Embryonic facial prominence (tissue), 1 donor: ENCODE data around the gene HES2.
"Not testable (repeated sequence)": the region's sequence is repeated elsewhere in the genome, so short reads cannot be mapped to it uniquely, and the experiment has no call there.

Source experiments
- DNase-seq: peaks from one replicate; pipeline ENCODE4 v3.0.0-alpha.2; 2016; ENCODE audit errors: extremely low spot score

The HES2 gene

GRCh38 chr1:6419804-6420453, at the start of gene HES2:
HES2 (minus strand) TSS chr1:6419919; CDS start chr1:6419820, 99 bp downstream.
- no peak for DNase-seq

GRCh38 chr1:6468729-6469461, 49.2 kb upstream of the HES2 start:
- DNase-seq, result no peak

- DNase-seq, result no peak
Measured at GRCh38 chr1:6467744-6468688, 48.3 kb upstream of the HES2 start.

GRCh38 chr1:6467224-6467623, 47.5 kb upstream of the HES2 start:
- no peak for DNase-seq

- DNase-seq, result no peak
Measured at GRCh38 chr1:6466751-6467150, 47.0 kb upstream of the HES2 start.

- DNase-seq, result no peak
Measured at GRCh38 chr1:6466023-6466422, 46.3 kb upstream of the HES2 start, which contains the start of gene TNFRSF25. TNFRSF25 (minus strand) TSS chr1:6466173; CDS start chr1:6466107, 66 bp downstream.

GRCh38 chr1:6465461-6466005, 45.8 kb upstream of the HES2 start:
- no peak for DNase-seq

GRCh38 chr1:6464915-6465314, 45.2 kb upstream of the HES2 start:
- no peak for DNase-seq

- no peak for DNase-seq
Measured at GRCh38 chr1:6464514-6464836, 44.8 kb upstream of the HES2 start.

- no peak for DNase-seq
Measured at GRCh38 chr1:6463120-6463412, 43.3 kb upstream of the HES2 start.

GRCh38 chr1:6462412-6463119, 42.8 kb upstream of the HES2 start:
- no peak for DNase-seq

- DNase-seq, result no peak
Measured at GRCh38 chr1:6461538-6462411, 42.1 kb upstream of the HES2 start.

- DNase-seq, result no peak
Measured at GRCh38 chr1:6461051-6461530, 41.4 kb upstream of the HES2 start.

- DNase-seq, result no peak
Measured at GRCh38 chr1:6460301-6461050, 40.8 kb upstream of the HES2 start.

- no peak for DNase-seq
Measured at GRCh38 chr1:6459850-6460265, 40.1 kb upstream of the HES2 start.

- no peak for DNase-seq
Measured at GRCh38 chr1:6456800-6457466, 37.2 kb upstream of the HES2 start.

- DNase-seq, result not testable (repeated sequence)
Measured at GRCh38 chr1:6455752-6456520, 36.2 kb upstream of the HES2 start.
